Bone marrow (tissue), 2 donors: ENCODE results near the gene EDC3.
"Not testable (repeated sequence)": the region's sequence is repeated elsewhere in the genome, so short reads cannot be mapped to it uniquely, and the experiment has no call there.

Experiments used
- DNase-seq, 2 donors: peaks; one replicate each; lab custom pipeline; 2025; lab: John Stamatoyannopoulos, UW

The EDC3 gene

DNA sequence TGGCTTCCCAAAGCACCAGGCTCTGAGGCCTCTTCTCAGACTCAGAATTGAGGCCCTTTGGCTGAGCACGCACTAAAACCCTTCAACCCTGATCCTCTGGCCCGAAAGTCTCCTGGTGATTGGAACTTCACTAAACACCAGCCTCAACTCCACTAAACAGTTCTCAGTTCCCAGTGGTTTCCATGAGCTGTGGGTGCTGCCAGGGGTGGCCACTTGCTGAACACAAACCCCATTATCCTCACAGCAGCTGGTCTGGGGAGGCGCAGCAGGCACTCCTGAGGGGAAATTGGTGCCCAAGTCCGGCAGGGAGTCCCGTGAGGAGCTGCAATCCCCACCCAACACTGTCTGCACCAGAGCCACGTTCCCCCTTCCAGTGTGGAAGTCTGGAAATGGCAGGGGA is 84.0 kb downstream of the EDC3 start:
- DNase-seq: no peak

DNA sequence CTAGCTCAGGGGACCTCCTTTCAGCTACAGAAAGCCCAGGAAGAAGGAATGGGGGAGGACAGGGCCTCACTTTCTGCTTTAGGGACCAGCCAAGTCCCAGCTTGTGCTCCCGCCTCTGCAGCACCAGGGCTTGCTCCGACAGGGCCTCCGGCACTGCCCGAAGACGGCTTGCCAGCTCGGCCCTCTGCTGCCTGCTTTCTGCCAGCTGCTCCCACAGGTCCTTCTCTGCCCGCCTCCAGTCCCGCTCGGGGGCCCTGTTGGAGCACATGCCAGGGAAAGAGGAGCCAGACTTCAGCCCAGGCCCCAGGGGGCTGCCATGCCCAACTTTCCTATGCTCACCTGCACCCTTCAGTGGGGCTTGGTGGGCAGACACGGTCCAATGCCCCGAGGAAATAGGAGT is 84.5 kb downstream of the EDC3 start:
- DNase-seq: no peak

DNA sequence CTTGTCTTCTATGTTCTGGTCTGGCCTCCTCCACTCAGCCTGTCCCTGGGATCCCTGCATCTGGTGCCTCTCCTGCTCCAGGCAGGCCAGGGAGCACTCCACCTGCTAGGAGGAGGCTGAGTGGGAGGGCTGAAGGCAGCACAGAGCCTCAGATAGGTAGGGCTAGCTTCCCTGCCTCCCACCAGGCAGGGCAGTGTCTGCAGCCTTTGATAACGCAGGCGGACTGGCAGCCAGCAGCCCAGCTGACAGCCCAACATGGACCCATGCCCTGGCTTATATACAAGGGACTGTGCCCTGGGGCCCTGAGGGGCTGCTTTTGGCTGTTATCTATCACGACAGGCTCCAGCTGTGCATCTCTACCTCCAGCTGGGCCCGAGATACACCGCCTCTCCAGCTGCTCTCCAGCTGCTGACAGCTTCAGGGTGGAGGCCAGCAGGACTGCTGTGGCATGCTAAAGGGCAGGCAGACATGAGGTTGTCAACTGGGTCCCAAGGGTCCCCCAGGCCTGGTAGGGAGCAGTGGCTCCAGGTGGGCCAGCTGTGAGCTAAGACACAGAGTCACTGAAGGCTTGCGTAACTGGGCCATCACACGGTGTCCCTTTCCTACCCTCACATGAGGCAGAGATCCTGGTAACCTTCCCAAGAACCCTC is 85.4 kb downstream of the EDC3 start:
- no peak for DNase-seq

DNA sequence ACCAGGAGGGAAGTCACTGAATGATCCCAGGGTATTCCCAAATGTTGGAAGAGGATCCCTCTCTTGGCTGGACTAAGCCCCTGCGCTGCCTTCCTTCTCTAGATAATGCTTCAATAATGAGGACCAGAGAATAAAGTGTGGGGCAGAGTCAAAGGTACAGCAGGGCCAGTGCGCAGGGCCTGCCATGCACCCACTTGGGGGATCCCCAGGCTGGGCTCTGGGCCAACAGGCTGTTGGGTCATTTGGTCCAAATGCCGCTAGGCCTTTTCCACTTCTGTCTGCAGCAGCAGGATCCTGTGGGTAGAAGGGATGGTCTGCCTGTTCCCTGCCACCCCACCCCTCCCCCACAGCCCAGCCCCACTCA is 85.9 kb downstream of the EDC3 start:
- DNase-seq: no peak

DNA sequence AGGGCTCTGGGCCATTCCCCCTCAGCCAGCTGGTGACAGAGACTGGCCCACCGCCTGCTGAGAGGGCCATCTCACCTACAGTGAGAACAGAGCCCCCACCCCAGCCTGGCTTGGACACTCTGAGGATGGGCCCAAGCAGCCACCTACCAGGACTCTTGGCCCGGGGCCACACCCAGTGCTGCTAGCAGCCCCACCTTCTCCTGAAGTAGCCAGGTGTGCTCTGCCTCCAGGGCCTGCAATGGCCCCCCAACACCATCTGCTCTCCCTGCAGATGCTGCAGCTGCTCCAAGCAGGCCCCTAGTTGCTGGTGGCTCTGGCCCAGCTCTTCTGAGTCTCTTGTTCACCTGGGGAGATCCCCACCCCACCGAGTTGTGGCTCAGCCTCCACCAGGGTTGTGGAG is 87.0 kb downstream of the EDC3 start:
- no peak for DNase-seq

DNA sequence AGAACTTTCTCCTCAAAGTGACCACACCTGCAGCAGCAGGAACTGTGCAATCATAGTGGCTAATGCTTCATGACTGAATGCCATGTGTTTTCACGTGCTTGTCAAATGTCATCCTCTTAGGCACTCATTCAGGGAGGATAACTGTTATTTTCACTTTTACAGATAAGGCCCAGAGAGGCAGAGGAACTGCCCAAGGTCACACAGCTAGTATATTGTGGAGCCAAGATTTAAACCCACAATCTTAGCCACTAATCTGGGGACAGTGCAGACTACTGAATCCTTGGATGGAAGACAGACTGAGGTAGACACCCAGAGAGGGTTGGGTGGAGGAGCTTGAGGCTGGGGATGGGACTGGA is 90.1 kb downstream of the EDC3 start:
- no peak for DNase-seq

DNA sequence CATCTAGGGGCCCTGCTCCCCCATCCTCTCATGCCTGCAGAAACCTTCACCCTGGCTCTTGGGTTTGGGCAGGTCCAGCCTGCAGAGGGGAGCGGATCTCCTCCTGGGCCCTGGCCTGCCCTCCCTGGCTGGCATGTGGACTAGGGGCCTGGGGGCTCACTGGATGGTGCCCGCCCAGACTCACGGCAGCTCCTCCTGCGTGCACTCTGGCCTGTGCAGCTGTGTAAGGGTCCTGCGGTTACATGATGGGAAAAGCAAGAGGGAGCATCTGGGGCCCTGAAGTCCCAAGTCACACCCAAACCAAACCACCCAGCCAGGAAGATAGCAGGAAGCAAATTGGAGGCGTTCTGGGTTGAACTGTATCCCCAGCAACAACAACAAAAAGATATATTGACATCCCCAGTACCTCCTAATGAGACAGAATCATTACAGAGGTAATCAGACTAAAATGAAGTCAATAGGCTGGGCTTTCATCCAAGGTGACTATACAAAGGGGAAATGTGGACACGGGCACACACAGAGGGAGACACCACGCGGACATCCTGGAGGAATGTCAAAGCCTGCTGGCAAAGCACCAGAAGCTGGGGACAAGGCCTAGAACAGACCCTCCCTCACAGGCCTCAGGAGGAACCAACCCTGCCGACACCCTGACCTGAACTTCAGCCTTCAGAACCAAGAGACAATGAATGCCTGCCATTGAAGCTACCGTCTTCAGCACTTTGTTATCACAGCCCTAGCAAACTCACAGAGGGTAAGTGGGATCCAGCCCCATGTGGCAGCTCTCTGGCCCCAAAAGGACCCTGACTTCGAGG is 90.6 kb downstream of the EDC3 start:
- no peak for DNase-seq

DNA sequence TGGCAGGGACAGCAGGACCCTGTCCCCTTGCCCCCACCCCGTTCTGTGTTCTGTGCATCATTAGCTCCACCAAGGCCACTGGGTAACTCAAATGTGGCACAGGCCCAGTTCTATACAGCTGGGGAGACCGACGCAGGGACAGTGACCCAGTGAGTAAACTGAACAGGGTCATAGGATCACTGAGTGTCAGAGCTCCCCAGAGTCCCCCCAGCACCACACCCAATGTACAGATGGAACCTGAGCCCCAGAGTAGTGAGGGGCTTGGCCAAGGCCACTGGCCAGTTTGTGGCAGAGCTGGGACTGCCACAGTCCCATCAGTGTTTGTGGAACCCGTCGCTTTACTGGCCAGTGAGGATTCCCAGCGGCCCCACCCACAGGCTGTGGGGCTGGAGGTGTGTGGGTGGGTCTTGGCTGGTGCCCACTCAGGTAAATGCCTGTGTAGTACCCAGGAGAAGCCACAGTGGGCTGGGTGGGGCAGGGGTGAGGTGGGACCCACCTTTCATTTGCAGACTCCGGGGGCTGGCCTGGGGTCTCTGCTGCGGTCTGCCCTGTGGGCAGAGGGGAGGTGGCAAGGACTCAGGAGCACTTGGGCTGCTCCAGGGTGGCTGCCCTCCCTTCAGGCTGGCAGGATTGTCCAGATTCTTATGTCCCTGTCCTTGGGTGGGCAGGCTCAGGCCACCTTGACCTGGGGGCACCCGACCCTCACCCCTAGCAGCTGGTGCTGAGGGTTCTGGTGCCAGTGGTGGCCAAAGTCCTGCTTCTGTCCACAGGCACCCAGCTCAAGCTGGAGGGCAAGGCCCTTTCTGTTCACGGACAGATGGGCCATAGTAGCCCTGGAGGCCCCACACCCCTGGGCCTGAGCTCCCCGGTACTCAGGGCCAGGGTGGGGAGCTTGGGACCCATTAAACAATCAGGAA is 91.8 kb downstream of the EDC3 start:
- no peak for DNase-seq

DNA sequence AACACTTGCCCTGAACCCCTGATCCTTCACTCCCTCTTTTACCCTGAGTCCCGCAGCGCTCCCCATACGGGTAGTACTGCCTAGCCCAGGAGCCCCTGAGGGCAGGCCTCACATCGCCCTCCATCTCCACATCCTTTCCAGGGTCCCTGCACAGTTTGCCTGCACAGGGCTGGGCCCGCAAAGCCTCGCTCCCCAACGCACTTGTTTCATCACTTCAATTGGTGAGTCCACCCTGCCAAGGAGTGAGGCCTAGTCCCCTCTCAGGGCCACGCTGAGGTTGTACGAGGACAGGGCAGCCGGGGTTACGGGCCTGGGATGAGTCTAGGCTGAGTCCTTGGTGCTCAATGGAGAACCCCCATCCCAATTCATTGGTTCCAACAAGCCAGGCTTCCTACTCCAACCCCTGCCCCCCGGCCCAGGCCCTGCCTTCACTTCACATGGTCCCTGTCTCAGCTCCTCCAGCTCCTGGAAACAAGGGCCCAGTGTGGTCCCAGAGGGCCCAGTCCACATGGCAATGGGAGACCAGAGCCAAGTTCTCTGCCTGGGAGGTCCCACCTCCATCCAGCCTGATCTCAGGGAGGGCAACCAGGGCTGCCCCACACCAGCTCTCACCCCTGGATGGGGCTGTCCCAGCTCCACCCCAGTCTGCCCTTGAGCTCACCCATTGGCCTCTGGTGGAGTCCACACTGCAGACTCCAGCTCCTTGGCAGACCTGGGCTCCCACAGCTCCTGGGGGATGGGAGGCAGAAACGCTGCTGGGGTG is 92.6 kb downstream of the EDC3 start:
- DNase-seq: no peak

DNA sequence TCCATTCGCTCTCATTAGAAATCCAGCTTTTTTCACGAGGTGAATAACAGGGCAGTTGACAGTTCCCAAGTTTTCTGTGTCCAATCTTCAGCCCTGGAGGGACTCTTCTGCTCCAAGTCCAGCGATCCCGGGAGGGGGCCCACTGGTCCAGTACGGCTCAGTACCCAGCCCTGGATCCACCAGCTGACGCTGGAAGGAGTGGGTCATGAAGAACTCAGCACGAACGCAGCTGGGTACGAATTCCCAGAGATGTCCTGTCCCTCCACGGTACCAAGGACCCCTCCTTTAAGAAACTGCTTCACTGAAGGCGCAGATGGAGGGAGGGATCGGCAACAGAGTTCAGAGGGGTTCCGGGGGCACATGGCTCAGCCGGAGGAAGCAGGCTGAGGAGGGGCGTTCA is 96.7 kb downstream of the EDC3 start:
- DNase-seq: no peak

DNA sequence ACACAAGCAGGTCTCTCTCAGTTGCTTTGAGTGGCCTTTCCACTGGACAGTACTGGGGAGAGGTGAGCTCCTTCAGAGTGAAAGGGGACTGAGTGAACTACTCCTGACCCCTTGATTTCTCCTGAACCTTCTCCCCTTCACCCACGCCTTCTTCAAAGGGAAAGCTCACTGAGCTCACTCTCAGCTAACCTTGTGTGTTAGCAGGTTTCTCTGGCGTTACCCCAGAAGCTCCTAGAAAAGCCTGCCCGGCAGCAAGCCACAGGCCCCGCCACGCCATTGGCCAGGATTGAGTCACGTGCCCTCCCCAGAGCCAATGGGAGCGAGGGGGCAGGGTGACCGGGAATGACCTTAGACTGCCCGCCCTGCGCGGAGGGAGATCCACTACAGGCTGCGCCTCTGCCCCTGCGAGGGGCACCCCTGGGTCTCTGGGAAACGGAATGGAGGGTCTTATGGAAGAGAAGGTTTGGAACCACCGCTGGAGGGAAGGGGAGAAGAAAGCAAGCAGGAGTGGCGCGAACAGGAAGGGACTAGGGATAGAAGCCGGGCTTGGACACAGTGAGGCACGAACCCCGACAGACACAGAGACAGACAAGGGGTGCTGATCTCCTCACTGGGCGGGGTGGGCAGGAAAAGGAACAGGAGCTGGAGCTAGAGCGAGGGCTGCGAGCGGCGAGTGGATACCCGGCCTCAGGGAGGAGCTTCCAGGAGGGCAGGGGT is 97.5 kb downstream of the EDC3 start:
- peak; percentile 74 to 76 for DNase-seq

DNA sequence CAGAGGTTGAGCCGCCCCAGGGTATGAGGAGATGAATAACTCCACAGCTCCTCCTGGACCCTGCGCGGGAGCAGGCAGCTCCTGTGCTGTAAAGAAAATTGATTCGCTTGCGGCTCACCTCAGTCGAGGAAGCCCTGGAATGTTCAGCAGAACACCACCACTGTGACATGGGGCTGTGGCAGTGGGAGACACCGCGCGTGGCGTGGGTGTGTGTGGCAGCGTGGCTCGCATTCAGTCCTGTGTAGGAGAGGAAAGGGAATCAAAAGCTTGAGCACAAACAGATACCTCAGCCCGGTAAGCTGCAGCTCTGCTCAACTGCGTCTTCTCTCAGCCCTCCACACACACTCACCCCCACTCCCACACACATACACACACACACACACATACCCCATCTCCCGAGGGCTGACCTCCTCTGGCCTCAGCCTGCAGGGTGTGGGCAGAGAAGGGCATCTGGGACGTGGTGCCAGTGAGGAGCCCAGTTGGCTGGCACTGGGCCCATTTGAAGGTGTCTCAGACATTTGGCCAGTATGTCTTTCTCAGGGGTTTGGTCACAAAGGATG is 98.6 kb downstream of the EDC3 start:
- DNase-seq: not testable (repeated sequence)

DNA sequence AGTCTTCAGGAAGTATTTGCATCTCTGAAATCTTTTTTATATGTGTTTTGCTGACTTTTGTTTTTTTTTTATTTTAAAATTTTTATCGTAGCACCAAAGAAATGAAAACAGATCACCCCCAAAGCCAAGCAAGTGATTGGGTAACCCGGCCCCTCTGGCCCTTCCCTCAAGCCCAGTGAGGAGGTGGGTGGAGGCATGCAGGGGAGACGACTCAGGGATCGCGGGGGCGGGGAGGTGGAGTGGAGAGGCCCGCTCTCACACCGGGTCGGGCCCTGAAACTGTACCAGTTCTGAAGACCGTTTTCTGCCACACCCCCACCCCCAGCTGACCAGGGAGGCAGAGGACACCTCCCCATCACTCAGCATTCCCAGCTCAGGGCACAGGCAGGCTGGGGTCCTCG is 99.1 kb downstream of the EDC3 start:
- DNase-seq: not testable (repeated sequence)

DNA sequence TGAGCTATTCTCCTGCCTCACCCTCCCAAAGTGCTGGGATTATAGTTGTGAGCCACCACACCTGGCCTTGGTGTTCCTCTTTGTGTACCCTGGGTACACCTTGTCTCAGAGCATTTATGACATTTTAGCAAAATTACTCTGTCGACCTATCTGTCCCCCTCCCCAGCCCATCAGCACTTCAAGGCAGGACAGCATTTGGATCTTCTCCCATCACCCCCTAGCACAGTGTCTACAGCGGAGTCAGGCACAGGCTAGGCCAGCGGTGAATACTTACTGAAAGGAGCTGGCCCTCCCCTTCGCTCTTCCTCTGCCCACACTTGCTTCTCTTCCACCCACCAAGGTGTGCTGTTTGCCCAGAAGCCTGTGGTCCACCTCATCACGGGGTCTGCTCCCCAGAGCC is 100.6 kb downstream of the EDC3 start:
- DNase-seq: no peak

DNA sequence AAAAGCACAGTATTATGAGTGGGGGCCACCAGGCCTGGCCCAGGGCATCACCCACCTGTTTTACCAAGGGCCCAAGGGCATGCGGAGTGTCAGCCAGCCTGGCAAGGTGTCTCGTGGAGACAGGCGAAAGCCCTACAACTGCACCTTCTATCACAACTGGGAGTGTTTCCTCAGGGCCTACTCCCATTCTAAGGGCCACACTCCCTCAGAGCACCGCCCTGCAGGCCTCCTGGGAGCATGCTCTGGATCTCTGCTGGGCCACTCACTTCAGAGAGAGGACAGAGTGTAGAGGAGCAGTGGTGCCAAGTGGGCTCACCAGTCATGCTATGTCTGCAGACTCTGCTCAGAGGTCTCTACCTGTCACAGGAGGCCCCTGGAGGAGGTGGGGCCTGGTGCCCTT is 101.4 kb downstream of the EDC3 start:
- no peak for DNase-seq

DNA sequence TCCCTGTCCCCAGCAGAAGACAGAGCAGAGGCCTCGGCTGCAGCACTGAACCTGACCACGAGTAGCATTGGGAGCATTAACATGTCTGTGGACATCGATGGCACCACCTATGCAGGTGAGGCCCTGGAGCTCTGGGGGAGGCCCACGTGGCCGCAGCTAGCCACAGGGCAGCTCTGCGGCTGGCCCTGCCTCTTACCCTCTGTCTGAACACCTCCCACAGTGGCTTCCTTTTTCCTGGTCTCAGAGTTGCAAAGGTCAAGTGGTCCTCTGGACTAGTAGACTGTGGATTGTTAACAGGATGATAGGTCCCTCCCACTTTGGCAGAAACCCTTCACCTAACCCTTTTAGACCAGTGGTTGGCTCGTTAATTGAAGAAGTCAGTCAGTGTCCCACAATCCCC is 102.7 kb downstream of the EDC3 start:
- DNase-seq: no peak

DNA sequence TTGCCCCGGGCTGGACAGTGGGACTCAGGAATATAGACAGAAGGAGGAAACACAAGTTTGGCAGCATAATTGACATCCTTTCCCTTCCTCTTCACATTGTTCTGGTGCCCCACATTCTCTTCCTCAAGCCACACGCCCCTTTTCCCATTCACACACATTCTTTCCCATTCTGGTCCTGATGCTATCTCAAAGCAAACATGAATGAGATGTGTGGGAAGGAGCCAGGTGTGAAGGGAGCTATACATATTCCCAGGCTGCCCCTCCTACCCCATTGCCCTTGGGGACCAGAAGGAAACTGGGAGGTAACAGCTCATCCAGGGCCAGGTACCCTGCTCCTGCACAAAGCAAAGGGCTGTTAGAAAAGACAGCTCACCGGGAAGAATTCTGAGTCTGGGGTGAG is 103.6 kb downstream of the EDC3 start:
- DNase-seq: no peak

DNA sequence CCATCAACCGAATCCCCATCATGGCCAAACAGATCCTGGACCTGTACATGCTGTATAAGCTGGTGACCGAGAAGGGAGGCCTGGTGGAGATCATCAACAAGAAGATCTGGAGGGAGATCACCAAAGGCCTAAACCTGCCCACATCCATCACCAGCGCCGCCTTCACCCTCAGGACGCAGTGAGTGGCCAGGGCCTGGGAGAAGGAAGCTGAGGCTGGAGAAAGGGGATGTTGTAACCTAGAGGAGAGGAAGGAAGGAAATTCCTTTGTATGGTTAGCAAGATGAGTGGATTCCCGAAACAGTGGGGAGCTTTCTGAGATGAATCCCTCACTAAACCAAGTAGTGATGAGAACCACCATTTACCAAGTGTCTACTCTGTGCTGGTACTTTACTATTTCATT is 106.0 kb downstream of the EDC3 start:
- DNase-seq: no peak

DNA sequence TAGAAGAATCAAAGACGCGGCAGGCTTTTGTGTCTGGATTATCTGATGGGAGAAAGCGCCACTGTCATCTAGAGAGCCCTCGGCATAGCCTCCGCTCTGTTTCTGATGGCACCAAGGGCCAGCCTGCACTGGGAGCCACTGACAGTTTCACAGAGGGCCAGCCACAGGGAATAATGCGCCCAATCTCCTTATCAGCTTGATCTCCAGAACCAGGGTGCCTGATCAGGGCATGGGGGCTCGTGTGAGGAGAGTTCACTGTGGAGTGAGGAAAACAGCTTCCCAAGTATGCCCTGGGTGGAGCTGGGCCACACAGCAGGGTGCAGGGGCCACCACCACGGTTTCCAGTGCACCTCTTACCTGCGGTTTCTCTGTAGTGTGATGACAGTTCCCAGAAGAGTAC is 110.0 kb downstream of the EDC3 start:
- no peak for DNase-seq

DNA sequence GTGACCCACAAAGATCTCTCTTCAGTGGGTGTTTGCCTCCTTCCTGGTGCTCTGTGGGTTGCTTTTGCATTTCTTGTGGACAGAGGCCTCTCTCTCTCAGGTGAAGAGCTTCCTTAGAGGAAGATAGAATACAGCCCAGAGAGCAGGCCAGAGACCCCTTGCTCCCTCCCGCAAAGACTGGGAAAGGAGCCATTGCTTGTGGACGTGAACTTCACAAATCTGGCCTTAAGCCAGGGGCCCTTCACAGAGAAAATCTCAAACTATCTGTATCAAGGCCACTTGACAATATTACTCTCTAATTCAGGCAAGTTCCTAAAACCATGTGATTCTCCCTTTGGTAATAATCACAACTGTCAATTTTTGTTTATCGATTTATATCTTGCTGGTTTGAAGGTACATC is 110.6 kb downstream of the EDC3 start:
- DNase-seq: no peak

DNA sequence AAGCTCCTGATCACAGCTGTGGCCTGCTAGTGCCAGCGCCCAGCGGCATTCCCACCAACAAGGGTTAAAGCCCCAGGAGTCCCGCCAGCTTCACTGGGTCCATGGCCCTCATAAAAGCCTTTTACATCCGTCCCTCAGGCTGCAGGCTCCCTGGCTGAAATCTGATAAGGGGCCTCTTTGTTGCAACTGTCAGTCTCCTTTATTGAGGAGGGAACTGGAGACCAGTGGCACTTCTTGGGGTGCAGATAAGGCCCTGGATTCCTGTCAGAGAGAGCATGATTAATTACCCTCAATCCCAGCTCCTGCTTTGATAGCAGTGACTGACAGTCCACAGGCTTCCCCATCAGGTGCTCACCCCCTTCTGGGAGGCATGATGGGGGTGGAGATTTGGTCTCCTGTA is 111.0 kb downstream of the EDC3 start:
- no peak for DNase-seq
